SW 1271 (cell line): ENCODE results near the gene ZNF575.
"Not testable (repeated sequence)": the region's sequence is repeated elsewhere in the genome, so short reads cannot be mapped to it uniquely, and the experiment has no call there.

Source experiments
- DNase-seq, 2 experiments: peaks; one replicate each; lab custom pipeline; 2025; lab: John Stamatoyannopoulos, UW

ZNF575 gene

GRCh38 chr19:43510713-43511112 lies 22.3 kb upstream of the ZNF575 start:
- DNase-seq = no peak

- DNase-seq = no peak
Observed at GRCh38 chr19:43511324-43511723, 21.7 kb upstream of the ZNF575 start.

- not testable (repeated sequence) for DNase-seq
Observed at GRCh38 chr19:43512399-43512798, 20.6 kb upstream of the ZNF575 start.

- DNase-seq = no peak
Observed at GRCh38 chr19:43518051-43518450, 14.9 kb upstream of the ZNF575 start.

- peak in 1 of 2 experiments; percentile 70 for DNase-seq
Observed at GRCh38 chr19:43519436-43520088, 13.4 kb upstream of the ZNF575 start.

GRCh38 chr19:43522929-43523328 lies 10.1 kb upstream of the ZNF575 start:
- DNase-seq = no peak

GRCh38 chr19:43523696-43524095 lies 9.3 kb upstream of the ZNF575 start:
- not testable (repeated sequence) for DNase-seq

- DNase-seq = peak; percentile 37 to 82
Observed at GRCh38 chr19:43524922-43525835, 7.8 kb upstream of the ZNF575 start.

GRCh38 chr19:43525836-43526771 lies 6.9 kb upstream of the ZNF575 start:
- DNase-seq = no peak

GRCh38 chr19:43526884-43527859 lies 5.8 kb upstream of the ZNF575 start, which contains the start of gene ETHE1:
Gene ETHE1 (minus strand): TSS chr19:43527201. CDS start chr19:43527177, 24 bp downstream.
- peak; percentile 15 to 59 for DNase-seq

- DNase-seq = no peak
Observed at GRCh38 chr19:43527860-43528622, 4.9 kb upstream of the ZNF575 start.

- DNase-seq = peak; percentile 37 to 77
Observed at GRCh38 chr19:43532571-43532961, 422 bp upstream of the ZNF575 start.

GRCh38 chr19:43533546-43534304 lies 737 bp downstream of the ZNF575 start:
- DNase-seq = peak; percentile 69 to 91

- no peak for DNase-seq
Observed at GRCh38 chr19:43534305-43534815, 1.4 kb downstream of the ZNF575 start.

- DNase-seq = no peak
Observed at GRCh38 chr19:43534816-43535761, 2.1 kb downstream of the ZNF575 start.

- DNase-seq = no peak
Observed at GRCh38 chr19:43538922-43539321, 5.9 kb downstream of the ZNF575 start.

GRCh38 chr19:43540381-43540780 lies 7.4 kb downstream of the ZNF575 start:
- no peak for DNase-seq
